ENCODE data around the gene MRPL19. TPM values are rescaled to one million over a fixed set of nuclear protein-coding genes. Genes with fewer than 3 reads are reported as not detected.

The MRPL19 gene
- polyA plus RNA-seq, 1 donor (not counting 4 experiments of a cell fraction or from before 2014, with no cell fraction given): 84.0 TPM

DNA sequence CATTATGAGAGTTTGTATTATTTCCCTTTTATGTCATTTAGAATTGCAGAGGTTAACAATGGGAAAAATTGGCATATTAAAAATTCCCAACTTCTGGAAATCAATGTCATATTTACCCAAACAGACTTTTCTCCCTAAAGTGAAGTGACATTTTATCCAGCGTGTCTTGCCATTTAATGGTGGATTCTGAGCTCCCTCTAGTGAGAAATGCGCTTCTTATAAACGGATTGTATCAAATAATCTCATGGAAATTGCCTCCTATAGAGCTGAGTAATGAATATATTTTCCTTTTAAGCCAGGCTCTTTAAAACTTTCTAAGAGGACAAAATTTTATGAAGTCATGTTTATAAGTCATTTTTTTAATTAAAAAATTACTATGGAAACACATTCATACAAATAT lies 69.8 kb downstream of the MRPL19 start:
- no peak overlapping the region for H3K4me2 ChIP-seq (ENCODE audit: control insufficient read depth, extremely low read depth, insufficient read depth, low read depth, low read length)
- no peaks in the 10 kb centered on the region for H3K36me3 ChIP-seq (ENCODE audit: control insufficient read depth in 2 of 2, extremely low read depth in 1 of 2, insufficient read depth in 2 of 2, low read length in 2 of 2)
- dilution Hi-C loops (cut with MboI; ENCODE audit: extremely low pct_ligation_motif_present, low sequenced_read_pairs): no loop called here
- H2AFZ ChIP-seq (ENCODE audit: control insufficient read depth, low read length): no peak overlapping the region
- H4K20me1 ChIP-seq (ENCODE audit: control insufficient read depth, extremely low read depth, insufficient read depth, low read length): no peaks in the 10 kb centered on the region
- DNase-seq (ENCODE audit: low read depth, low spot score) (no peak), FAIRE-seq (no peak)
- H3K79me2 ChIP-seq (ENCODE audit: control insufficient read depth, insufficient read depth, low read length): no peaks in the 10 kb centered on the region
- TF ChIP-seq, protein P1, sequence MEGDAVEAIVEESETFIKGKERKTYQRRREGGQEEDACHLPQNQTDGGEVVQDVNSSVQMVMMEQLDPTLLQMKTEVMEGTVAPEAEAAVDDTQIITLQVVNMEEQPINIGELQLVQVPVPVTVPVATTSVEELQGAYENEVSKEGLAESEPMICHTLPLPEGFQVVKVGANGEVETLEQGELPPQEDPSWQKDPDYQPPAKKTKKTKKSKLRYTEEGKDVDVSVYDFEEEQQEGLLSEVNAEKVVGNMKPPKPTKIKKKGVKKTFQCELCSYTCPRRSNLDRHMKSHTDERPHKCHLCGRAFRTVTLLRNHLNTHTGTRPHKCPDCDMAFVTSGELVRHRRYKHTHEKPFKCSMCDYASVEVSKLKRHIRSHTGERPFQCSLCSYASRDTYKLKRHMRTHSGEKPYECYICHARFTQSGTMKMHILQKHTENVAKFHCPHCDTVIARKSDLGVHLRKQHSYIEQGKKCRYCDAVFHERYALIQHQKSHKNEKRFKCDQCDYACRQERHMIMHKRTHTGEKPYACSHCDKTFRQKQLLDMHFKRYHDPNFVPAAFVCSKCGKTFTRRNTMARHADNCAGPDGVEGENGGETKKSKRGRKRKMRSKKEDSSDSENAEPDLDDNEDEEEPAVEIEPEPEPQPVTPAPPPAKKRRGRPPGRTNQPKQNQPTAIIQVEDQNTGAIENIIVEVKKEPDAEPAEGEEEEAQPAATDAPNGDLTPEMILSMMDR (optimal IDR thresholded peaks at IDR 0.05 in 1 of 3, IDR thresholded peaks at IDR 0.05 in 1 of 3, conservative IDR thresholded peaks at IDR 0.05 in 1 of 3; ENCODE audit: extremely low read depth in 1 of 3, insufficient read depth in 2 of 3, low read length in 3 of 3): no peak
- H3K9me3 ChIP-seq (ENCODE audit: control insufficient read depth, low read depth, low read length): no peaks in the 10 kb centered on the region
- no peak overlapping the region for H3K27ac ChIP-seq (ENCODE audit: control insufficient read depth, insufficient read depth, low read length)
- H3K27me3 ChIP-seq (ENCODE audit: control insufficient read depth, extremely low read depth, insufficient read depth, low read length): no peaks in the 10 kb centered on the region
- no peaks in the 10 kb centered on the region for H3K9me1 ChIP-seq (ENCODE audit: control insufficient read depth, extremely low read depth, insufficient read depth, low read length)
- peaks cover under 1% of the 10 kb centered on the region for H3K4me1 ChIP-seq (ENCODE audit: control insufficient read depth, extremely low read depth, insufficient read depth, low read length)
- H3K9ac ChIP-seq (ENCODE audit: control insufficient read depth, extremely low read depth, insufficient read depth, low read length): no peak overlapping the region
- H3K4me3 ChIP-seq (ENCODE audit: control insufficient read depth in 2 of 3, extremely low read depth in 1 of 3, insufficient read depth in 2 of 3, low read depth in 1 of 3, low read length in 3 of 3): no peak overlapping the region

DNA sequence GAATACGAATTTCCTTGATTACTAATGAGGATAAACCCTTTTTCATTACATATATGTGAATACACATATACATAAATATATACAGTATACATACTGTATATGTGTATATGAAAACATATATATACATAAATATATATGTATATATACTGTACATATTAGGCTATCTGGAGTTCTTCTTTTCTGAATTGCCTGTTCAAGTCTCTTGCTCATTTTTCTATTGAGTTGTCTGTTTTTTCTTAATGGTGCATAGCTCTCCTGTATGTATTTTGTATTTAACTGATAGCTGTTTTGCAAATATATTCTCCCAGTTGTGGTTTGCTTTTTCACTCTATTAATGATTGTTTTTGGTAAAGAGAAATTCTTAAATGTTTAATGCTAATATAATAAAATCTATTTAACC lies 73.0 kb downstream of the MRPL19 start:
- no peak for TF ChIP-seq EZH2 (IDR thresholded peaks at IDR 0.05; ENCODE audit: low read length)
- TF ChIP-seq, protein P1 (optimal IDR thresholded peaks at IDR 0.05 in 1 of 3, IDR thresholded peaks at IDR 0.05 in 1 of 3, conservative IDR thresholded peaks at IDR 0.05 in 1 of 3; ENCODE audit: extremely low read depth in 1 of 3, insufficient read depth in 2 of 3, low read length in 3 of 3): no peak
- Histone ChIP-seq H3K36me3 (ENCODE audit: control insufficient read depth in 2 of 2, extremely low read depth in 1 of 2, insufficient read depth in 2 of 2, low read length in 2 of 2) (no peaks in the 10 kb centered on the region), H3K9me1 (ENCODE audit: control insufficient read depth, extremely low read depth, insufficient read depth, low read length) (no peaks in the 10 kb centered on the region), H3K9me3 (ENCODE audit: control insufficient read depth, low read depth, low read length) (no peaks in the 10 kb centered on the region), H3K27me3 (ENCODE audit: control insufficient read depth, extremely low read depth, insufficient read depth, low read length) (peaks cover 3% of the 10 kb centered on the region), H3K4me3 (ENCODE audit: control insufficient read depth in 2 of 3, extremely low read depth in 1 of 3, insufficient read depth in 2 of 3, low read depth in 1 of 3, low read length in 3 of 3) (no peak overlapping the region), H2AFZ (ENCODE audit: control insufficient read depth, low read length) (no peak overlapping the region), H3K79me2 (ENCODE audit: control insufficient read depth, insufficient read depth, low read length) (no peaks in the 10 kb centered on the region), H3K4me1 (ENCODE audit: control insufficient read depth, extremely low read depth, insufficient read depth, low read length) (no peaks in the 10 kb centered on the region), H3K9ac (ENCODE audit: control insufficient read depth, extremely low read depth, insufficient read depth, low read length) (no peak overlapping the region), H3K27ac (ENCODE audit: control insufficient read depth, insufficient read depth, low read length) (no peak overlapping the region), H3K4me2 (ENCODE audit: control insufficient read depth, extremely low read depth, insufficient read depth, low read depth, low read length) (no peak overlapping the region), H4K20me1 (ENCODE audit: control insufficient read depth, extremely low read depth, insufficient read depth, low read length) (no peaks in the 10 kb centered on the region)
- DNase-seq (ENCODE audit: low read depth, low spot score): no peak
- dilution Hi-C loops (cut with MboI; ENCODE audit: extremely low pct_ligation_motif_present, low sequenced_read_pairs): no loop called here
- FAIRE-seq: no peak
